GM21526 (cell line): Measurements from ENCODE around the gene HSPA1L.
"Not testable (repeated sequence)": the region's sequence is repeated elsewhere in the genome, so short reads cannot be mapped to it uniquely, and the experiment has no call there.

Experiments
- ATAC-seq: cut with Tn5 transposase; IDR thresholded peaks from one replicate; pipeline ENCODE4 v1.9.1; 2021; ENCODE audit warnings: moderate library complexity; ENCODE audit not compliant: unreplicated experiment, low FRiP score

Gene HSPA1L

DNA sequence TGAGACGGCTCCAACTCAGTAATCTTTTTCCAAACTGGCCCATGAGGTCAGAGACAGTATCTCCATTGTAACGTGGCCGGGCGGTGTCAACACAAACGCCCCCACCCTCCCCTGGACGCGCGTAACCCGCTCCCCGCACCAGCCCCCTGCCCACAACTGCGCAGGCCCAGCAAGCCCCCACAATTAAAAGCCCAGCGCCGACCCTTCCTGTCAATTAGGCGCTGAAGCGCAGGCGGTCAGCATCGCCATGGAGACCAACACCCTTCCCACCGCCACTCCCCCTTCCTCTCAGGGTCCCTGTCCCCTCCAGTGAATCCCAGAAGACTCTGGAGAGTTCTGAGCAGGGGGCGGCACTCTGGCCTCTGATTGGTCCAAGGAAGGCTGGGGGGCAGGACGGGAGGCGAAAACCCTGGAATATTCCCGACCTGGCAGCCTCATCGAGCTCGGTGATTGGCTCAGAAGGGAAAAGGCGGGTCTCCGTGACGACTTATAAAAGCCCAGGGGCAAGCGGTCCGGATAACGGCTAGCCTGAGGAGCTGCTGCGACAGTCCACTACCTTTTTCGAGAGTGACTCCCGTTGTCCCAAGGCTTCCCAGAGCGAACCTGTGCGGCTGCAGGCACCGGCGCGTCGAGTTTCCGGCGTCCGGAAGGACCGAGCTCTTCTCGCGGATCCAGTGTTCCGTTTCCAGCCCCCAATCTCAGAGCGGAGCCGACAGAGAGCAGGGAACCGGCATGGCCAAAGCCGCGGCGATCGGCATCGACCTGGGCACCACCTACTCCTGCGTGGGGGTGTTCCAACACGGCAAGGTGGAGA is at the start of gene HSPA1L, which contains the start of gene HSPA1A:
Gene HSPA1L (minus strand): TSS at position 259 of the 814 bp plus-strand sequence. CDS start 3,311 bp downstream, outside the sequence.
Gene HSPA1A (plus strand): TSS at position 519 of the 814 bp plus-strand sequence. CDS start 214 bp downstream, at position 733.
- peak; percentile 23 for ATAC-seq

DNA sequence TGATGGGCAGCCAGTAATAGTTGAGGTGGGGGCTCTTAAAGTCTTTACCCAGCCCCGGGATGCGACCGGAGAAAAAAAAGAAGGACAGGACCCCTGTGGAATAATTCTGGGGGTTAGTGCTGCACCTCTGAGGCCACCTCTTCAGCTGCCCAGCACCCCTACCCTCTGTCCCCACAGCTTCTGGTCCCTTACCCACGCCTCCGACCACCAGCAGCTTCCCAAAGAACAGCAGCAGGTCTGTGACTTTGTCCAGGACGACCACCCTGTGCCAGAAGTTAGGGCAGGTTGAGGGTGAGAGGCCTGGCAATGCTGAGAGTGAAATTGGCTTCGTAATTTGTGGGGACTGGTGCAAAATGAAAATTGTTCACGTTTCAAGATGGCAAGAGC is 49.7 kb upstream of the HSPA1L start:
- ATAC-seq = no peak

DNA sequence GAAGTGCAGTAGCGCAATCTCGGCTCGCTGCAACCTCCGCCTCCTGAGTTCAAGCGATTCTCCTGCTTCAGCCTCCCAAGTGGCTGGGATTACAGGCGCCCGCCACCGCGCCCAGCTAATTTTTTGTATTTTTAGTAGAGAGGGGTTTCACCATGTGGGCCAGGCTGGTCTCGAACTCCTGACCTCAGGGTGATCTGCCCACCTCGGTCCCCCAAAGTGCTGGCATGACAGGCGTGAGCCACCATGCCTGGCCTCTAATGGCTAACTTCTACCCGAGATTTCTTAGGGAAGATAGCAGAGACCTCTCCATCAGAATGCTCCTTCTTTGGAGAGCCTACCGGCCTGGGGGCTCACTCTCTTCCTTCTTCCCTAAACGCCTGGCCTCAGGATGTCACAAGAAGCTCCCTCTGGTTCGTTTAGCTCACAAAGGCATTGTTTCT is 49.1 kb upstream of the HSPA1L start:
- ATAC-seq = not testable (repeated sequence)

DNA sequence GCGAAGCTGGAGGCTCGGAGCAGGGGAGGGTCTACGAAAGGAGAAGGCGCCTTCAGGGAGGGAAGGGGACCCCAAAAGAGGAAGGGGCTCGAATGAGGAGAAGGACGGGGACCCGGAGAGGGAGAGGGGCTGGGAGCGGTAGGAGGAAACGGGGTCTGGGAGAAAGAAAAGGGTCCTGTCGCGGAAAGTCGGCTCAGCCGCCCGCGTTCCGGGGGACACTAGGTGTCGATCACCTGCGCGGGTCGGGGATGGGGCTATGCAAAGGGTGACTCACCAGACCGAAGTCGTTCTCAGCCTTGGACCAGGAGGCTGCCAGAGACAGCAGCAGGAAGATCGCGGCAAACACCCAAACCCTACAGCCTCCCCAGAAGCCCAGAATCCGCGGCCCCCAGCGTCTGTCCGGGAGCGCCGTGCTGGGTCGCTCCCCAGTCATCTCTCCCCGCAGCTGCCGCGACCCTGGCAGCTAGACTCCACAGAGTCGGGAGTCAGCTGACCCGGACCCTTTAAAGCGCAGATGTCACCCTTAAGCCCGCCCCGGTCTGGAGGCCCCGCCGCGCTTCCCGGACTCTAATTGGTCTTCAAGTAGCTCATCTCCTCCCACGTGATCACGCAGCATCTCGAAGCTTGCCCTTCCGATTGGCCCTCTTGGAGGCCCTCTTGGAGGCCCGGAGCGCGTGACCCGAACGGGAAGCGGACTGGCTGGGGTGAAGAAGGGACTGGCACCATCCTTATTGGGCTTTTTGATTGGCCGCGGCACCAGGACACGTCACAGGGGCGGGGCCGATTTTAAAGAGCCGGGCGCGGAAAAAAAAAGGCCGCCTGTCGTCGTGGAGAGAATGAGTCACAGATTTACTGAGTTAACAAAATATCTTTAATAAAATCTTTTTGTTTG is 47.5 kb upstream of the HSPA1L start, which contains the start of gene NEU1:
Gene NEU1 (minus strand): TSS at position 478 of the 892 bp plus-strand sequence. CDS start 45 bp downstream, at position 433.
- ATAC-seq = peak; percentile 84

DNA sequence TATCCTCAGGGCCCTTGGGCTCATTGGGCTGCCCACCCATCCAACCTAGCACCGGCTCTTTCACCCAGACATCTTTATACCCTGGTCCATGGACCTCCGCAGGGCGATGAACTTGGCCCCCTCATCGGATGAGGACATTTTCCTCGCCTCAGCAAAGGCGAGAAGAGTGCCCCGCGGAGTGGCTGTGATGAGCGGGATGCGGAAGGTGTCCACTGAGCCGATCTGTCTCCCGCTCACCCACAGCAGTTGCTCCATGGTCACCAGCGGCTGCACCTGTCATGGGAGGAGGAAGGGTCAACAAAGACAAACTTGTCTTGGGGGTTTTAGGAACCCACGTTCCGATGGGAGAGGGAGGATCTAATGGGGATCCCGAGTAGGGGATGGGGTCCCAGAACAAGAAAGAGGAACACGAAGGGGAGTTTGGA is 46.8 kb upstream of the HSPA1L start:
- no peak for ATAC-seq

DNA sequence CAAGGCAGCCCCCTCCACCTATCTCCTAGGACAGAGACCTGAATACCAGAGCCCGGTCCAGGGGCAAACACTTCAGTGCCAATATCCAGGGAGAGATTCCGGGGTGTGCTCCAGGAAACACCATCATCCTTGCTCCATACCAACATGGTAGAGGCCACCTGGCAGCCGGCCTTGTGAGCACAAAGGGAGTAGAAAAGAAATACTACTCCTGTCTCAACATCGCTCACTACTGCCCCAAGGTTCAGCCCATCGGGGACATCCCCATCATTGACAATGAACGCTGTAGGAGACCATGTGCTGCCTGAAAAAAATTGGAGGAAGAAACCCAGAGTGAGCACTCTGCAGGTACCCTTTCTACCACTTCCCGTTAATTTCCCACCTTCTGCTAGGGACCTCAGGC is 46.1 kb upstream of the HSPA1L start:
- ATAC-seq = no peak

DNA sequence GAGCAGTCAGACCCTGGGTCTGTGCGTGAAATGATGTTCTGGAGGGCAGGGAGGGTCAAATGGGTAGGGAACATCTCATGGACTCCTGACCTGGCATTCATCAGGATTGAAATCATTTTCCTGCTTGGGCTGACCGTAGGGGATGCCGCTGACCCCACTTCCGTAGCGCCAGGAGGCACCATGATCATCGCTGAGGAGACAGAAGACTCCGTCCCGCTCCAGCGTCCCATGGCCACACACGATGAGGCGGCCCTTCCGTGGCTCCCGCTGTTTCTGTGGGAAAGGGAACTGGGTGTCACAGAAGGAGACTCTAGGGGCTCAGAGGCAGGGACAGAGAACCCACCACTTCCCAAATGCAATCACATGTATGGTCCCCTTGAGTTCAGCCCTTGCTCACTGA is 45.3 kb upstream of the HSPA1L start:
- ATAC-seq = no peak

DNA sequence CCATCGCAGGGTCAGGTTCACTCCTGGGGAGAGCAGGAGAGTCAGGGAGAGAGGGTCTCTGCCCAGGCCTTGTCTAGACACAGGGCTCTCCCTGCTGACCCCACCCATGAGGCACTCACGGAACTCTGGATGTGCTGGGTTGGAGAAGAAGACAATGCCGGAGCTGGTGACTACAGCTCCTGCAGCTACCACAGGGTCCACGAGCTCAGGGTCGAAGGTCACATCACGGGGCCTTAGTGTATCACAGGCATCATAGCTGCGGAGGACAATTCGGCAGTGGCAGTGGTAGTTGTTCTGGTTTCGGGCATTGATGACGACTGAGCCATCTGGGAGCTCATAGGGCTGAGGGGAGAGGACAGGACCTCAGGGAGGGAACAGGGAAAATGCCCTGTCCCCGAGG is 44.8 kb upstream of the HSPA1L start:
- no peak for ATAC-seq

DNA sequence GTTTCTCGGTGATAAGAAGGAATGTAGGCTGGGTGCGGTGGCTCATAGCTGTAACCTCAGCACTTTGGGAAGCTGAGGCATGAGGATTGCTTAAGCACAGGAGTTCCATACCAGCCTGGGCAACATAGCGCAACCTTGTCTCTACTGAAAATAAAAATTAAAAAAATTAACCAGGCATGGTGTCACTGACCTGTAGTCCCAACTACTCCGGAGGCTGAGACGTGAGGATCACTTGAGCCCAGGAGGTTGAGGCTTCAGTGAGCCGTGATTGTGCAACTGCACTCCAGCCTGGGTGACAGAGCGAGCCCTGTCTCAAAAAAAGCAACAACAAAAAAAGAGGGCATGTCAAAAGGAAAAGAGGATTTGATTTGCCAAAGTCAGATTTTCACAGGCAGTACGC is 43.6 kb upstream of the HSPA1L start:
- no peak for ATAC-seq

DNA sequence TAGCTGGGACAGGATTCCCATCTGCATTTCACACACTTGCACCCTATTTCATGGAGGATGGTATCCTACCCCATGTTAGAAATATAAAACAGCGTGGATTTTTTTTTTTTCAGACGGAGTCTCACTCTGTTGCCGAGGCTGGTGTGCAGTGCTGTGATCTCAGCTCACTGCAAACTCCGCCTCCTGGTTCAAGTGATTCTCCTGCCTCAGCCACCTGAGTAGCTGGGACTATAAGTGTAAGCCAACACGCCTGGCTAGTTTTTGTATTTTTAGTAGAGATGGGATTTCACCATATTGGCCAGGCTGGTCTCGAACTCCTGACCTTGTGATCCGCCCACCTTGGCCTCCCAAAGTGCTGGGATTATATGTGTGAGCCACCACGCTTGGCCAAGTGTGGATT is 42.7 kb upstream of the HSPA1L start:
- ATAC-seq = not testable (repeated sequence)

DNA sequence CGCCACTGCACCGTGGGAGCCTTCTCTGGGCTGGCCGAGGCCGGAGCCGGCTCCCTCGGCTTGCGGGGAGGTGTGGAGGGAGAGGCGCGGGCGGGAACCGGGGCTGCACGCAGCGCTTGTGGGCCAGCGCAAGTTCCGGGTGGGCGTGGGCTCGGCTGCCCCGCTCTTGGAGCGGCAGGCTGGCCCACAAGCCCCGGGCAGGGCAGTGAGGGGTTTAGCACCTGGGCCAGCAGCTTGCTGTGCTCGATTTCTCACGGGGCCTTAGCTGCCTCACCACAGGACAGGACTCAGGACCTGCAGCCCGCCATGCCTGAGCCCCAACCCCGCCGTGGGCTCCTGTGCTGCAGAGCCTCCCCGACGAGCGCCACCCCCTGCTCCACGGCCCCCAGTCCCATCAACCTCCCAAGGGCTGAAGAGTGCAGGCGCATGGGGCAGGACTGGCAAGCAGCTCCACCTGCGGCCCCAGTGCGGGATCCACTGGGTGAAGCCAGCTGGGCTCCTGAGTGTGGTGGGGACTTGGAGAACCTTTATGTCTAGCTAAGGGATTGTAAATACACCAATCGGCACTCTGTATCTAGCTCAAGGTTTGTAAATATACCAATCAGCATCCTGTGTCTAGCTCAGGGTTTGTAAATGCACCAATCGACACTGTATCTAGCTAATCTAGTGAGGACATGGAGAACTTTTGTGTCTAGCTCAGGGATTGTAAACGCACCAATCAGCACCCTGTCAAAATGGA is 37.1 kb upstream of the HSPA1L start:
- ATAC-seq = not testable (repeated sequence)

DNA sequence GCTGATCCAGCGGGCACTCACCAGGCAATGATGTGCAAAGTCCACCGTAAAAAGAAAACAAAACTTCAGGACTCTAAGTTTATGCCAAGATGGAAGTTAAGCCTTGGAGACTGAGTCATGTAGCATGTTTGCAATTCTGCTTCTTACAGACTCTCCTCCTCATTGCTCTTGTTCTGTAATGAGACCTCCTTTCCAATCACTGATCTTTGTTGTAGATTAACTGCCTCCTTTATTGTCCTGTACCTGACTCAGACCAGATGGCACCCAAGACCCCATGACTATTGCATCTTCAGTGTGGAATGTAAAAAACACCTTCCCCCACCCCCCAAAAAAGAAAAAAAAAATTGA is 36.4 kb upstream of the HSPA1L start:
- no peak for ATAC-seq

DNA sequence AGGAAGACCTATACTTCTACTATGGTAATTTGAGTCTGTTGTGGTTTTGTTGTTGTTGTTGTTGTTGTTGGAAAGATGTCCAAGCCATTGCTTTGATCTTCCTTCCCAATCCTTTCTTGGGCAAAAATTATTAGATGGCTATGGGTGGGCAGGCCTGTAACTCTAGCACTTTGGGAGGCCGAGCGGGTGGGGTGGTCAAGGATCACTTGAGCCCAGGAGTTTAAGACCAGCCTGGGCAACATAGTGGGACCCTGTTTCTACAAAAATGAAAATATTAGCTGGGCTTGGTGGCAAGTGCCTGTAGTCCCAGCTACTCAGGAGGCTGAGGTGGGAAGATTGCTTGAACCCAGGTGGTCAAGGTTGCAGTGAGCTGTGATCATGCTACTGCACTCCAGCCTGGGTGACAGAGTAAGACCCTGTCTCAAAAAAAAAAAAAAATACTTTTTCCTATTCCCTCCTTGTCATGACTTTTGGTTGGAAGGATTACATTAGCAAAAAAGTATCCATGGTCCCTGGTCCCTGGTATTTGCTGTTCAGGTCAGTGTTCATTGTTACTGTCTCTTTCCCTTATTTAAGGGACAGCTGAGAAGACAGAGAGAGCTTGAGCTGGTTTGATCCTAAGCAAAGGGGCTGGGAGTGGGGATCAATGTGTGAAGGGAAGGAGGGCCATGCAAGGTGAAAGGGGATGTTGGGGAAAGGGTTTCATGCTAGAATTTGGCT is 35.8 kb upstream of the HSPA1L start:
- ATAC-seq = no peak

DNA sequence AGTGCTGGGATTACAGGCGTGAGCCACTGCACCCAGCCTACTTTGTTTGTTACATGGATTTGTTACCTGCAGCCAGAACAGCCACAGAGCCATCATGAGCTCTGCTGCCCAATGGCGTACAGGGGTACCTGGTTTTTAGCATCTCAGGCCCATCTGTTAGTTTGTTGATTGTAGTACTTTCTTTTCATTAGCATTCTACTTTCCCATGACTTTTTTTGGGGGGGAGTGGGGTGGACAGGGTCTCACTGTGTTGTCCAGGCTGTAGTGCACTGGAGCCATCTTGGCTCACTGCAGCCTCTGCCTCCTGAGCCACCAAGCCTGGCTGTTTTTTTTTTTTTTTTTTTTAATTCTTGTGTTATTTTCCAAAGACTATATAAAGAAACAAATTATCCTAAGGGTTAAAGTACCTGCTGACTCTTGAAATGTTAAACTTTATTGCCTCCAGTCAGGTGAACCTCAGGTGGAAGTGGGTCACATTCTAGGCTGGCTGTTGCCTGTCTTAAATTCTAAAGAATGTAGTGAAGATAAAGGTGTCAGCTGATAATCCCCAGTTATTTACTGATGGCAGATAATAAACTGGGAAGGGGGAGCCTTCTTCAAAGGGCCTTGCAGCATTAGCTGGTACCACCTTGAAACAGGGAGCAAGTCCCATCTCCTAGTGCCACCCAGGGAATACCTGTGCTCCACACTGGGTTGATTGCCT is 32.3 kb upstream of the HSPA1L start:
- ATAC-seq = no peak

DNA sequence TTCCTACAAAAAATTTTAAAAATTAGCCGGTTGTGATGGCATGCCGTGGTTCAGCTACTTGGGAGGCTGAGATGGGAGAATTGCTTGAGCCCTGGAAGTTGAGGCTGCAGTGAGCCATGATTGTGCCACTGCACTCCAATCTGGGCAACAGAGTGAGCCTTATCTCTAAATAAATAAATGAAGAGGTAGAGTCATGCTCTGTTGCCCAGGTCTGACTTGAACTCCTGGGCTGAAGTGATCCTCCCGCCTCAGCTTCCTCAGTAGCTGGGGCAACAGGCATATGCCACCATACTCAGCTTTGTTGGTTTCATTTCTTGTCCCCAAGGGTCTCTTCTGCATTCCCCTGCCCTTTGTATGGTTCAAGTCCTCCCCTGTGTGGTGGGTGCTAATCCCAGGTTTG is 29.4 kb upstream of the HSPA1L start:
- no peak for ATAC-seq

DNA sequence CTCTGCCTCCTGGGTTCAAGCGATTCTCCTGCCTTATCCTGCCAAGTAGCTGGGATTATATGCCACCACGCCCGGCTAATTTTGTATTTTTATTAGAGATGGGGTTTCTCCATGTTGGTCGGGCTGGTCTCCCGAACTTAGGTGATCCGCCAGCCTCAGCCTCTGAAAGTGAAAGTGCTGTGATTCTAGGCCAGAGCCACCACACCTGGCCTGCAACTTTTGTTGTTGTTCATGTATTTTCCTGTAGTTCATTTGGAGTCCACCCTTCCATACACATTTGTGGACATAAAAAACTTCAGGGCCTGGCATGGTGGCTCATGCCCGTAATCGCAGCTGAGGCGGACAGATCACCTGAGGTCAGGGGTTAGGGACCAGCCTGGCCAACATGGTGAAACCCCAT is 27.0 kb upstream of the HSPA1L start:
- ATAC-seq = no peak

DNA sequence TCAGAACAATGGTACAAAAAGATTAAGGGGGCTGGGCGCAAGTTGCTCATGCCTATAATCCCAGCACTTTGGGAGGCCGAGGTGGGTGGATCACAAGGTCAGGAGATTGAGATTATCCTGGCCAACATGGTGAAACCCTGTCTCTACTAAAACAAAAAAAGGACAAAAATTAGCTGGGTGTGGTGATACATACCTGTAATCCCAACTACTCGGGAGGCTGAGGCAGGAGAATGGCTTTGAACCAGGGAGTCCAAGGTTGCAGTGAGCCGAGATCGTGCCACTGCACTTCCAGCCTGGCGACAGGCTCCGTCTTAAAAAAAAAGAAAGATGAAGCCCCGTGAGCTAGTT is 24.7 kb upstream of the HSPA1L start:
- not testable (repeated sequence) for ATAC-seq

DNA sequence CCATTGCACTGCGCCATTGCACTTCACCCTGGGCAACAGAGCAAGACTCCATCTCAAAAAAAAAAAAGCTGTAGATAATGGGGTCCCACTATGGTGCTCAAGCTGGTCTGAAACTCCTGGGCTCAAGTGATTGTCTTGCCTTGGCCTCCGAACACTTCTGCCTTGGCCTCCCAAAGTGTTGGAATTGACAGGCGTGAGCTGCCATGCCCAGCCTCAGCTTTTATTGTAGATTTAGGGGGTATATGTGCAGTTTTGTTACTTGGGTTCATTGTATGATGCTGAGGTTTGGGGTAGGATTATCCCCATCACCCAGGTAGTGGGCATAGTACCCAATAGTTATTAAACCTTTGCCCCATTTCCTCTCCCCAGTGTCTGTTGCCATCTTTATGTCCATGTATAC is 23.9 kb upstream of the HSPA1L start:
- no peak for ATAC-seq

DNA sequence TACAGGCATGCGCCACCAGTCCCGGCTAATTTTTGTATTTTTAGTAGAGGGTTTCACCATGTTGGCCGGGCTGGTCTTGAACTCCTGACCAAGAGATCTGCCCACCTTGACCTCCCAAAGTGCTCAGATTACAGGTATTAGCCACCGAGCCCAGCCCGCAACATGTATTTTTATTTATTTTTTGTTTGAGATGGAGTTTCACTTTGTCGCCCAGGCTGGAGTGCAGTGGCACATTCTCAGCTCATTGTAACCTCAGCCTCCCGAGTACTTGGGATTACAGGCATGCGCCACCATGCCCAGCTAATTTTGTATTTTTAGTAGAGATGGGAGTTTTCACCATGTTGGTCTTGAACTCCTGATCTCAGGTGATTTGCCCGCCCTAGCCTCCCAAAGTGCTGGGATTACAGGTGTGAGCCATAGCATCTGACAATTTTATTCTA is 23.1 kb upstream of the HSPA1L start:
- ATAC-seq = not testable (repeated sequence)
